ENCODE results near the gene GOSR2. TPM values are rescaled to one million over a fixed set of nuclear protein-coding genes. Genes with fewer than 3 reads are reported as not detected.
A peak's percentile ranks its signal among the peaks of the same experiment; 100 is the strongest.

GOSR2 gene
- polyA plus RNA-seq, 1 of the 3 experiments (the other 2 are of a cell fraction), result 74.2 TPM

DNA sequence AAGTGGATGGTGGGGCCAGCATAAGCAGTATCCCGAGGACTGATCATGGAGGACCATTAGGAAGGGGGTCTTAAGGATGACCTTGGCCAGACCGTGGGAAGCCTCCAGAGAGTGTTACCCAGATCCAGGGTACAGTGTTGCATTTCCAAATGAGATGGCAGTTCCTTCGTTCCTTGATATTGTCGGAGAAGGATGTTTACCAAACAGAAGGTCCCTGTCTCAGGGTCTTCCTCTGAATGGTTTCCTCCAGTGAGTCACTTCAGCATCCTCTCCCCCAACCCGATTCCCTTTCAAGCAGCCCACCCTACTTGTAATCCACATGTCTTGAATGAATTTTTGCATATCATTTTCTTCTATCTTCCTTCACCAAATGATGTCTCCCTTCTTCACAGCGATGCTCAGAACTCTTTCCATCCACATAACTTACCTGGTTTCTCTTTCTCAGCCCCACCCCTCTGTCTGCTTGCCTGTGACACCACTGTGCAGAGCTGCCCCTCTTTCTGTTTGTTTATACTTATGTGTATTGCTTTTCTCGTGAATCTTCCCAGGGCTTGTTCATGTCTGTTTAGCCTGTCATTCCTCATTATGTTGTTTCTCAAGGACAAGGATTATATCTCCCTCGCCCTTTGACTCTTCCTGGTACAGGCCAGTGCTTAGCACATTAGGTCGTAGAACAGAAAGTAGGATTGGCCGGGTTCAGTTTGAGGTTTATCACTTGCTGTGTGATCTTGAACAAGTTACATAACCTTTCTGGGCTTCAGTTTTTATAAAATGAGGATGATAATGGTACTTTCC is 5.7 kb downstream of the GOSR2 start:
- Histone ChIP-seq H3K79me2 (ENCODE audit: insufficient read depth) (peaks cover 88% of the 10 kb centered on the region), H3K27ac (ENCODE audit: low read depth in 2 of 2, low read length in 1 of 2) (peak overlapping the region; percentile 6 to 7), H3F3A (replicated peaks; ENCODE audit: insufficient read depth) (peaks cover 6% of the 10 kb centered on the region), H3K9me2 (no peaks in the 10 kb centered on the region), H3K4me3 (ENCODE audit: low read depth in 2 of 2, low read length in 1 of 2) (no peak overlapping the region), H4K20me1 (ENCODE audit: insufficient read depth) (peaks cover 75% of the 10 kb centered on the region), H3K9me3 (no peaks in the 10 kb centered on the region), H2AFZ (ENCODE audit: low read depth) (no peak overlapping the region), H3K4me2 (0 out of 2 replicates have a peak overlapping the region, but pooled peaks have one; percentile 26), H3K4me1 (ENCODE audit: control insufficient read depth in 1 of 2, insufficient read depth in 2 of 2, low read depth in 1 of 2, low read length in 1 of 2) (peaks cover 8 to 48% of the 10 kb centered on the region in 2 experiments; a peak in 2 of 4 replicates), H3K36me3 (replicated peaks in 1 of 2; ENCODE audit: control insufficient read depth in 1 of 2, insufficient read depth in 2 of 2, low read length in 1 of 2) (peaks cover 51 to 75% of the 10 kb centered on the region in 2 experiments), H3K9ac (no peak overlapping the region), H3K27me3 (ENCODE audit: insufficient read depth) (no peaks in the 10 kb centered on the region)
- no peak for TF ChIP-seq TAF1 (IDR thresholded peaks at IDR 0.05; ENCODE audit: borderline replicate concordance, low read depth, low read length)
- TF ChIP-seq FOXJ3 (CRISPR knock-in tag; IDR thresholded peaks at IDR 0.05), result no peak
- no peak for TF ChIP-seq NFIC (IDR thresholded peaks at IDR 0.05; ENCODE audit: borderline replicate concordance)
- no peak for TF ChIP-seq TCF12 (IDR thresholded peaks at IDR 0.05)
- 85% methylated on average over 10 of the region's 10 CpGs for WGBS (ENCODE audit: low lambda C conversion rate)
- CTCF ChIA-PET, result interaction anchor here (1.9 to 6.7 kb wide), 2 partner anchors 11 to 14 kb away, joined by 5 to 49 read pairs; no protein-coding TSS in a partner anchor
- POLR2A ChIA-PET, result no interaction called here
- no peak for DNase-seq

- no peaks in the 10 kb centered on the region for H3K9me2 ChIP-seq
- H3K27me3 ChIP-seq (ENCODE audit: insufficient read depth), result no peaks in the 10 kb centered on the region
- no peaks in the 10 kb centered on the region for H3K9me3 ChIP-seq
- no peak overlapping the region for H3K4me3 ChIP-seq (ENCODE audit: low read depth in 2 of 2, low read length in 1 of 2)
- H3K79me2 ChIP-seq (ENCODE audit: insufficient read depth), result peaks cover 80% of the 10 kb centered on the region
- H2AFZ ChIP-seq (ENCODE audit: low read depth), result no peak overlapping the region
- 36% methylated on average over 6 of the region's 6 CpGs for WGBS (ENCODE audit: low lambda C conversion rate)
- ChIA-PET CTCF (interaction anchor here (0.6 to 6.7 kb wide), 3 partner anchors 8 to 93 kb away, joined by 3 to 49 read pairs (median 4); no protein-coding TSS in a partner anchor), POLR2A (no interaction called here)
- H3K9ac ChIP-seq, result no peak overlapping the region
- H3K36me3 ChIP-seq (replicated peaks in 1 of 2; ENCODE audit: control insufficient read depth in 1 of 2, insufficient read depth in 2 of 2, low read length in 1 of 2), result peaks cover 59 to 82% of the 10 kb centered on the region in 2 experiments
- H3K4me1 ChIP-seq (ENCODE audit: control insufficient read depth in 1 of 2, insufficient read depth in 2 of 2, low read depth in 1 of 2, low read length in 1 of 2), result peaks cover 5 to 41% of the 10 kb centered on the region in 2 experiments; a peak in 2 of 4 replicates
- no peak for DNase-seq
- peak overlapping the region; percentile 6 to 7; a peak in 3 of 4 replicates for H3K27ac ChIP-seq (ENCODE audit: low read depth in 2 of 2, low read length in 1 of 2)
- TF ChIP-seq JUND (IDR thresholded peaks at IDR 0.05), result no peak
- peaks cover 70% of the 10 kb centered on the region for H4K20me1 ChIP-seq (ENCODE audit: insufficient read depth)
- H3K4me2 ChIP-seq, result 0 out of 2 replicates have a peak overlapping the region, but pooled peaks have one; percentile 26
- H3F3A ChIP-seq (replicated peaks; ENCODE audit: insufficient read depth), result peaks cover 2% of the 10 kb centered on the region
Measured at GRCh38 chr17:46929413-46929812, 6.5 kb downstream of the GOSR2 start.

- POLR2A ChIA-PET, result no interaction called here
Measured at GRCh38 chr17:46930051-46930450, 7.1 kb downstream of the GOSR2 start.

More at GRCh38 chr17:46930051-46930450, 7.1 kb downstream of the GOSR2 start:
- 96% methylated on average over 4 of the region's 4 CpGs for WGBS (ENCODE audit: low lambda C conversion rate)
- no peak overlapping the region for H3K4me3 ChIP-seq (ENCODE audit: low read depth in 2 of 2, low read length in 1 of 2)
- H3K9ac ChIP-seq, result no peak overlapping the region
- H3K4me1 ChIP-seq (ENCODE audit: control insufficient read depth in 1 of 2, insufficient read depth in 2 of 2, low read depth in 1 of 2, low read length in 1 of 2), result peaks cover 5 to 34% of the 10 kb centered on the region in 2 experiments; a peak in 2 of 4 replicates
- no peak for TF ChIP-seq FOSL2 (IDR thresholded peaks at IDR 0.05; ENCODE audit: borderline replicate concordance, low read depth)
- no peak for TF ChIP-seq ELF1 (IDR thresholded peaks at IDR 0.05)
- TF ChIP-seq, protein P1, sequence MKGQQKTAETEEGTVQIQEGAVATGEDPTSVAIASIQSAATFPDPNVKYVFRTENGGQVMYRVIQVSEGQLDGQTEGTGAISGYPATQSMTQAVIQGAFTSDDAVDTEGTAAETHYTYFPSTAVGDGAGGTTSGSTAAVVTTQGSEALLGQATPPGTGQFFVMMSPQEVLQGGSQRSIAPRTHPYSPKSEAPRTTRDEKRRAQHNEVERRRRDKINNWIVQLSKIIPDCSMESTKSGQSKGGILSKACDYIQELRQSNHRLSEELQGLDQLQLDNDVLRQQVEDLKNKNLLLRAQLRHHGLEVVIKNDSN (IDR thresholded peaks at IDR 0.05; ENCODE audit: borderline replicate concordance, low read depth), result no peak
- no peak for TF ChIP-seq FOXJ3 (CRISPR knock-in tag; IDR thresholded peaks at IDR 0.05)
- TF ChIP-seq YY1 (IDR thresholded peaks at IDR 0.05; ENCODE audit: low read depth), result no peak
- no peak for TF ChIP-seq MAX (IDR thresholded peaks at IDR 0.05; ENCODE audit: low read depth)
- no peak for TF ChIP-seq CHD2 (IDR thresholded peaks at IDR 0.05; ENCODE audit: low read length, partially characterized antibody)
- TF ChIP-seq SIN3A (IDR thresholded peaks at IDR 0.05; ENCODE audit: borderline replicate concordance, low read depth, low read length), result no peak
- TF ChIP-seq RCOR1 (IDR thresholded peaks at IDR 0.05; ENCODE audit: low read length), result no peak
- H3K27ac ChIP-seq (ENCODE audit: low read depth in 2 of 2, low read length in 1 of 2), result 0 out of 4 replicates have a peak overlapping the region, but pooled peaks of 1 of the 2 experiments have one; percentile 7
- no peak for DNase-seq
- peaks cover 63 to 84% of the 10 kb centered on the region in 2 experiments for H3K36me3 ChIP-seq (replicated peaks in 1 of 2; ENCODE audit: control insufficient read depth in 1 of 2, insufficient read depth in 2 of 2, low read length in 1 of 2)
- H3K9me2 ChIP-seq, result no peaks in the 10 kb centered on the region
- peaks cover 74% of the 10 kb centered on the region for H3K79me2 ChIP-seq (ENCODE audit: insufficient read depth)
- H4K20me1 ChIP-seq (ENCODE audit: insufficient read depth), result peaks cover 63% of the 10 kb centered on the region
- no peak overlapping the region for H3K4me2 ChIP-seq
- H2AFZ ChIP-seq (ENCODE audit: low read depth), result no peak overlapping the region
- no peaks in the 10 kb centered on the region for H3K27me3 ChIP-seq (ENCODE audit: insufficient read depth)
- no peaks in the 10 kb centered on the region for H3K9me3 ChIP-seq
- CTCF ChIA-PET, result interaction anchor here (0.7 to 6.7 kb wide), 5 partner anchors 9 to 89 kb away, joined by 3 to 49 read pairs (median 6); no protein-coding TSS in a partner anchor
- peaks cover 2% of the 10 kb centered on the region for H3F3A ChIP-seq (replicated peaks; ENCODE audit: insufficient read depth)
